HuH-7 (cell line): ENCODE measurements around the gene VAPB.
"Not testable (repeated sequence)": the region's sequence is repeated elsewhere in the genome, so short reads cannot be mapped to it uniquely, and the experiment has no call there.

ENCODE experiments used
- DNase-seq: peaks from one replicate; pipeline ENCODE4 v3.0.0; 2011; ENCODE audit warnings: low spot score

Gene VAPB

DNA sequence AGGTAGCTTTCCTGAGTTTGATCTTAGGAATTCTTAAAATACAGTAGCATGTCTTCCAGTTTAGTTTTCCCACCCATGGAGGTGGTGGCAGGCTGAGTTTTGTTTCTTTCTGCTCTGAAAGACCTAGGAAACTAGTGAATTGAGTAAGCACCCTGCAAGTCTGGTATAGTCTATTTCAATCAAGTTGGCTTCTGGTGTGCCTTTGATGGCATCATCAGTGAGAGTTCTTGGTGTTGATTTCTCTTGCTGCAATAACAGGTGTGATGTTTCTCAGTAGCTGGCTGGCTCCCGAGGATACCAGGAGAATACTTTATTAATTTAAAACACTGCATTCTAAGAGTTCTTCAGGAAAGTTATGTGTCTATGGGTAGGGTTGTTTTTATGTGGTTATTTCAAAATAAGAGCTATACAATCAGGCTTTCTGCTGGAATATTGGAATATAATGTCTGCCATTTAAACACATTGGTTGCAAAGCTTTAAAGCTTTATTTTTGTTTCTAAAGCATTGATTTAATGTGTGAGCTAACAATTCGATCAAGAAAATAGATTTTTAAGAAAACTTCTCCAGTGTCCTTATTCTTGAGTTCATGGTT lies 19.0 kb downstream of the VAPB start:
- DNase-seq = peak; percentile 17

DNA sequence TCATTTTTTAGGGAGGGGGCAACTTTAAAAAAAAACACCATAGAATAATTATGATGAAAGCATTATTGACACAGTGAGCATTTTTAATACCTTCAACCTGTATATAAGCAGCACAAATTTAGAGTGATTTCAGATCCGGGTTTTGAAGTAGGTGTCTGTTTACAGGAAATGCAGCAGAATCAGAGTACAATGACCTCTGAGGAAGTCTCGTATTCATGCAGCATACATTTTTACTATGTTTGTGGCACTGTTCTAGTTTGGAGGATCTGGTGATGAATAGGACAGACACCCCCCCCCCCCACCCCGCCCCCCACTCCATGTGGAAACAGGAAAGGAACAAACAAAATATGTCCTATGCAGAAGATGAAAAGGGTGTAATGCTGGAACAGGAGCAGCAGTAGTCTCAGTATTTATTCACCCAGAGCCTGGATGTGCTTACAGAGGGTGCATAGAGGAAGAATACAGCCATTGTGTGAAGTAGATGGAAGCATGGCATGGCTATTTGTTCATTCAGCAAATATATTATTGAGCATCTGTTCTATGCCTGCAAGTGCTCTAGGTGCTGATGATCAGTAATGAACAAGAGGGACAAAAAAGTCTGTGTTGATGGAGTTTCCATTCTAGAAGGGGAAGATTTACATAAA lies 19.7 kb downstream of the VAPB start:
- DNase-seq = peak; percentile 30

DNA sequence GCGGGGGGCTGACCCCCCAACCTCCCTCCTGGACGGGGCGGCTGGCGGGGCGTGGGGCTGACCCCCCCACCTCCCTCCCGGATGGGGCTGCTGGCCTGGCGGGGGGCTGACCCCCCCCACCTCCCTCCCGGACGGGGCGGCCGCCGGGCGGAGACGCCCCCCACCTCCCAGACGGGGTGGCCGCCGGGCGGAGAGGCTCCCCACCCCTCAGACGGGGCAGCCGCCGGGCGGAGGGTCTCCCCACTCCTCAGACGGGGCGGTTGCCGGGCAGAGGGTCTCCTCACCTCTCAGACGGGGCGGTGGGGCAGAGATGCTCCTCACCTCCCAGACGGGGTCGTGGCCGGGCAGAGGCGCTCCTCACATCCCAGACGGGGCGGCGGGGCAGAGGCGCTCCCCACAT lies 25.2 kb downstream of the VAPB start:
- DNase-seq = not testable (repeated sequence)

DNA sequence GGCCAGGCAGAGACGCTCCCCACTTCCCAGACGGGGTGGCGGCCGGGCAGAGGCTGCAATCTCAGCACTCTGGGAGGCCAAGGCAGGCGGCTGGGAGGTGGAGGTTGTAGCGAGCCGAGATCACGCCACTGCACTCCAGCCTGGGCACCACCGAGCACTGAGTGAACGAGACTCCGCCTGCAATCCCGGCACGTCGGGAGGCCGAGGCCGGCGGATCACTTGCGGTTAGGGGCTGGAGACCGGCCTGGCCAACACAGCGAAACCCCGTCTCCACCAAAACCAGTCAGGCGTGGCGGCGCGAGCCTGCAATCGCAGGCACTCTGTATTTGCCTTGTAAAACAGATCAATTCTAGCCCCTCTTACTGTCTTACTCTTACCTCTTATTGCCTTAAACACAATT lies 25.8 kb downstream of the VAPB start:
- not testable (repeated sequence) for DNase-seq

DNA sequence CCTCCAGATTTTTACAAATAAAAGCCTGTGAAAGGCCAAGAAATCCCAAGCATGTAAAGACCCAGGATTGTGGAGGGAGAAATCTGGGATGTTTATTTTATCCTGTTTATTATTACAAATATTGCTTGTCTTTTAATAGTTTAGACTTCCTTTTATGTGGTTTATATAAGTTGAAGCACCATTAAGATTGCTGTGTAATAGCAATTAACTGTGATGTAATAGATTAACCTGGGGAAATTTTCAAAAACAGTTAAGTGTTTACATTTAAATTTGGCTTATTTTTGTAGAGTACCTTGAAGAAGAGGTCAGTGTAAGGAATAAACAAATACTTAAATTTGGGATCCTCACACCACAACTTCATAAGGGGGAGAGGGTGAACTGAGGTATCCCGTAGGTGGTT lies 27.0 kb downstream of the VAPB start:
- DNase-seq = no peak

DNA sequence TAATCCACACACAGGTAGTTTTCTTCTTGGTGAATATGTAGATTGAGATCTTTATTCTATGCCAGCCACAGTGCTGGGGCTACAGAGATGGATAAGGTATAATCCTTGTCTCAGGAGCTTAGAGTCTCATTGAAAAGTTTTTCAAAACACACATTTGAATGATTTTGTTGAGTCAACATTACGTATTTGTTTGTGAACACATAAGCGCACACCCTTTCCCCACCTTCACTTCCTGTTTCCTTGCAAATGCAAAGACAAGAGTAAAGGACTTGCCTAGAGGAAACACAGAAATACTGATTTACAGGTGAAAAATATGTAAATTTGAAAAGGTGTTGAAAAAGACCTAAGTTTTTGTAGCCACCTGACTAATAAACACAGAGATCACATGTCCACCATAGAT lies 27.8 kb downstream of the VAPB start:
- no peak for DNase-seq

DNA sequence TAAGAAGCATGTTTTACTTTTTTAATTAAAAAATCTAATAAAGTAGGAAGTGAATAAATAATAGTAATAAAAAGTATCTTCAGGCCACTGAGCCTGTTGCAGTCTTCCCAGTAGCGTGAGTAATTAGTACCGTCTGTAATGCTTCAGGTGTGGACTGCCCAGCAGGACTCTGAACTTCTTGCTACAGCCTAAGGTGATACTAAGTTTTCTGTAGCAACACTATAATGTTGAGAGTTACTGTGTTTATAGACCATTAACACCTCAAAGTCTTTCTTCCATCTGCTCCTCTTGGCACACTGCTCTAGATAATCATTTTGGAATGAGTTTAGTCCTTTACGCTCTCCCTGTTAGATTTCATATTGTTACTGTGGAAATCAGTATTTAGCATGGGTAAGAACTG lies 28.4 kb downstream of the VAPB start:
- no peak for DNase-seq

DNA sequence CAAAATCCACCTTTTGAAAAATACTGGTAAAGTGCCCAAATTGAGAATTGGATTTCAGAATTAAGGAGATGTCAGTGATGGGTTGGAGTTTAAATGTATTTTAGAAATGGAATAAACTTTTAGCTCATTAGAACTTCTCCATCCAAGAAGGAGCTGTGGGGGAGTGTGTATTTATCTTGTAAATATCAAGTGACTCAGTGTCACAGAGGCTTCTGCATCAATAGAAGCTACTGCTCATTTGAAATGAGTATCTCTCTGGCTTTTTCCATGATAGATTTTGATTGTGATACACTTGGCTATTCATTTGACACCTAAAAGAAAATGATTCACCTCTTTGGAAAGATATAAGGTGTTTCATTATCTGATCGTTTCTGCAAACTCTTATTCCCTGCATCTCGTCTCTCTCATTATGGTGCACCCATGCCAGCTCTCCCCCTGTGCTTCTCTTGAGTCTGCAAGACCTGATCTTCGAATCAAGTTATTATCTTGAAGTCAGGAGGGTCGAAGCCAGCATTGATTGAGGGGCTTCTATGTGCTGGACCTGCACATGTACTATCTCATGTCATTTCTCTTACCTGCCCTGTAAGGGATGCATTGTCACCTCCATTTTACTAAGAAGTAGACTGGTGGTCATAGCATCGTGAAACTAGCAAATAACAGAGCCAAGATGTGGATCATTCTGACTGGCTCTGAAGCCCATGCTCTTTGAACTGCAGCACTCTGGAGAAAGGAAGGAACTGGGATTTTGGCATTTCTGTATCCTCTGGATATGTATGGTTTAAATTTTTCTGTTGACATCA lies 30.1 kb downstream of the VAPB start:
- no peak for DNase-seq

DNA sequence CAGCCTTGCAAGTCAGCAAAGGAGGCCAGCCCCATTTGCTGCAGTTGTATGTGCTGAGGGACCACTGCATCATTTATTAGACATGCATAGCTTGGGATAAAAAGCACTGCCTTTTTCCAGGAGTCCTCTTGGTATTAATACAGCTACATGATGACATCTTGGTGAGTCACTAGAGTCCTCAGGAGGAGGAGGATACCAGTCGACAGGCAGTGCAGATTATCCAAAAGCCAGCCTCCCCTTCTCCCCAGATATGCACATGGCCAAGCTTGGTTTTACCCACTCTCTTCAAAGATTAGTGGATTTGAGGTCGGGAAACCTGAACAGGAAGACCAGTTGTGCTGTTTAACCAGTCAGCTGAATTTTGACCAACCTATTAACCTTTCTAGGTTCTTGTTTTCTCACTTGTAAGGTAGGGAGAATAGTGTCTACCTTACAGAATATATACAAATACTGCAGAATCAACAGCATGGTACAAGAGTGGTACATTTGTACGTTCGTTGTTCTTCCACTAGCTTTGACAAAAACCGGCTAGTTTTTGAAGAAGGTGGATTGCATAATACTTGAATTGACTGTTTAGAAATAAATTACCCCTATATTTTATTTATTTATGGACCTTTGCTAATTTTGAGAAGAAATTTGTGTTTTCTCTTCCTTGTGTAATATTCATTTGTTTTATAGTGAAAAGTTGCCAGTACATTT lies 31.9 kb downstream of the VAPB start:
- DNase-seq = no peak

DNA sequence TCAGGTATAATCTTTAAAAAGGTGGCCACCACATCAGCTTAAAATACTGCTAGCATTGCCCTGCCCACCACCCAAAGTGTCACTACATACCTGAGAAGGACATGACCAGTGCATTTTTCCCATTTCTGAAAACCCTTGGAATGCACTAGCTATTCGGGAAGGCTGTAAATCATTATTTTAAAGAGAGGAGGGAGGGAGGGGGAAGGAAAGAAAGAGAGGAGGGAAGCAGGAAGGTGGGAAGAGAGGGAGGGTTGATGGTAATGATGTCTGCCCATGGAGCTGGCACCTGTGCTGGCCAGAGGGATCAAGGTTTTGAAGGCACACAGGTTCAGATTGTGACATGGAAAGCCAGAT lies 32.4 kb downstream of the VAPB start:
- no peak for DNase-seq

DNA sequence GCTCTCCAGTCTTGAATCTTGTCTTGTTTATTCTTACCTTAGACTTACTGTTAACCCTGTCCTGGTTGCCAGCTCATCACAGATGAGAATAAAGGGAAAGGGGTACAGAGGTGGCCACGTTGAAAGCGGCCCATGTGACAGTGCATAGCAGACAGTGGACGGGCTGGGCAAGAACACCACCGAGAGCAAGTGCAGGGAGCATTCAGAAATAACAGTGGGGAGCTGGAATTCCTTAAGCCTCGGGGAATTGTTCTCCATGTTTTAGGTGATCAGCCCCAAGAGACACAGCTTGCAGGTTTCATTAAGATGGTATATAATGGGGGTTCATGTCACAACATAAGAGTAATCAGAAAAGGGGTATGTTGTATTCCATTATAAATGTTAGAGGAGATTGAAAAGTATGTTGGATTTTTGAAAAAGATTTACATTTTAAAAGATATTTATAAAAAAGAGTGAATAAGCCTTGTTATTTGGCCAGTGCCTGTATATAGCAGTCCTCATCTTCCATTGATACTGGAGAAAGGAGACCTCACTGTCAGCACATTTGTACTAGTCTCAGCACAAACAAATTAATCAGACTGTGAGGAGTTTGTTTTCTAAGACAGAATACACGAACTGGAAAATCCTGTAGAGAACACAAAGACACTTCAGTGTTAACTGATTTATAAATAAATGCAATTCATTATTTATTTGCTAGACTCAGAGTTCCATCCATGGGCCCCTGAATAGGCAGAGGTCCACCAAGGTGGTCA lies 35.4 kb downstream of the VAPB start:
- DNase-seq = no peak

DNA sequence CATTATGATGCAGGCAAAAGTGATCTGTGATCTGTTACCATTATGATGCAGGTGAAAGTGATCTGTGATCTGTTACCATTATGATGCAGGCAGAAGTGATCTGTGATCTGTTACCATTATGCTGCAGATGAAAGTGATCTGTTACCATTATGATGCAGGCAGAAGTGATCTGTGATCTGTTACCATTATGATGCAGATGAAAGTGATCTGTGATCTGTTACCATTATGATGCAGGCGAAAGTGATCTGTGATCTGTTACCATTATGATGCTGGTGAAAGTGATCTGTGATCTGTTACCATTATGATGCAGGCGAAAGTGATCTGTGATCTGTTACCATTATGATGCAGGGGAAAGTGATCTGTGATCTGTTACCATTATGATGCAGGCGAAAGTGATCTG lies 38.5 kb downstream of the VAPB start:
- not testable (repeated sequence) for DNase-seq

DNA sequence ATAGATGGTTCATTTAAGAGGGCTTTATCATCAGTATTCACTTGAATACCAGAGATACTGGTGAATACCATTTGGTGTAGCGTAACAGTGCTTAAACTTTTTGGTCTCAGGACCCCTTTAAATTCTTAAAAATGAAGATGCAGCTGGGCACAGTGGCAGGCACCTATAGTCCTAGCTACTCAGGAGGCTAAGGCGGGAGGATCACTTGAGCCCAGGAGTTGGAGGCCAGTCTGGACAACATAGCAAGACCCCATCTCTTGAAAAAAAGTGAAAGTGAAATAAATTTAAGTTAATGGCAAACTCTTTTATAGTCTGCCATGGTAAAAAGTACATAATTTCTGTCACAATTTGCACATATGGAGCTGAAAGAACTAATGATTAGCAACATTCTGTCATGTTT lies 39.3 kb downstream of the VAPB start:
- DNase-seq = no peak

DNA sequence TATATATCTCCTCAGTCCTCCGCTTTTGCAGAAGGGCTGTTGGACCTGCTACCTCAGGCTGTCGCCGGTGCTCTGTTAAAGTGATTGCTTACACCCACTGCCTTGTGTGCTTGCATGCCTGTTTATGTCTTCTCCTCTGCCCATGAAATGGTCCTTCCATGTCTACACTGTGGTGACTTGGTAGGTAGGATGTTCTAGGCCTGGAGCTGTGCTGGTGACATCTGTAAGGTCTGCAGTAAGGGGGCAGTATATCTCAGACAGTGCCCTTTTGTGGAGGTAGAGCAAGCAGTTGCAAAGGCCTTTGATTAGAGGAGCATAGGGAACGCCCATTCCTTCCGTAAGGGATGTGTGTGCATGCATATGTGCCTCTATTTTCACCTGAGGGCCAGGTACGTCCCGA lies 40.3 kb downstream of the VAPB start:
- no peak for DNase-seq

DNA sequence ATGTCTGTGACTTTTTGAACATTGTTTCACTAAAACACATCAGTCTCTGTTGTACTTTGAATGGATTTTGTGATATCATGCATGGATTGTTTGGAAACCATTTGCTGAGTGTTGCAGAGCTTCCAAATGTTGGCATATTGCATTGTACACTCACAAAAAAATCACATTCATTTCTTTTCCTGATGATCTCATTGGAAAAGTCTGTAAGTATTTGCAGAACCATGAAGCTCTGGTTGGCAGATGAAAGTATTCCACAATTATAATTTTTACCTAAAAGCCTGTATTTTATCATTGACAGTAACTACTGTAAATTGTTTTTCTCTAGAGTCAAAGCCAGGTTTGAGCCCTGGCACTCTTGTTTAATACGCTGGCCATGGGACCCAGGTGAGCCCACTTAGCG lies 42.1 kb downstream of the VAPB start:
- no peak for DNase-seq

DNA sequence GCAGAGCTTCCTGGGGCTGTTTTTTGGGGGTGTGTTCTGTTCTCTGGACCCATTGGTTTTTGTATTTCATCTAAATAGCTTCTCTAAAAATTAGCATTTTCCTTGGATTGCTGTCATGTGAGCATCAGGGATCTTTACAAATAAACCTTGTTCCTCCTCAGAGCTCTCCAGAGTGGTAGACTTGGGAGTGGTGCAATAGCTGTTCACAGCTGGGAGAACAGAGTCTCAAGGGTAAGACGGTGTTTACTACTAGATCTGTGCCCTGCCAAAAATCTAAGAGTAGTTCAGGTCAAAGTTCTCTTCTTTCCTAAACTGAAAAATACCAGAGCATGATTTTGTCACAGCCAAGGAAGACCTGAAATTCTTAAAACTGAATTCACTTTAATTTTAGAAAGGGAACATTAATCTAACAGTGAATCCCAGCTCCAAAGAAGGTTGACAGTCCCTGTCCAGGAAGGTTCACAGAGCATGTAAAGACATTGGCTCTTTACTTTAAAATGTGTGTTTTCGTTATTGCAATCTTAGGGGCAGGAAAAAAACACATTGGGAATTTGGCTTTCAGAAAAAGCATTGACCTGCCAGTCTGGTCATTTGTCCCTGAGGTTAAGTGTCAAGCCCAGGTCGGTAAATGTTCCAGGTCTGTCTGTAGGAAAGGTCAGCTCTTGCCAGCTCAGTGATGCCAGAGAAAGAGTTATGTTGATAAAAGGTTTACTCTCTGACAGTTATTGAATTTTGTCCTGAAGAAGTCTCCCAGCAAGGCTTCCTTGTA lies 43.3 kb downstream of the VAPB start:
- no peak for DNase-seq

DNA sequence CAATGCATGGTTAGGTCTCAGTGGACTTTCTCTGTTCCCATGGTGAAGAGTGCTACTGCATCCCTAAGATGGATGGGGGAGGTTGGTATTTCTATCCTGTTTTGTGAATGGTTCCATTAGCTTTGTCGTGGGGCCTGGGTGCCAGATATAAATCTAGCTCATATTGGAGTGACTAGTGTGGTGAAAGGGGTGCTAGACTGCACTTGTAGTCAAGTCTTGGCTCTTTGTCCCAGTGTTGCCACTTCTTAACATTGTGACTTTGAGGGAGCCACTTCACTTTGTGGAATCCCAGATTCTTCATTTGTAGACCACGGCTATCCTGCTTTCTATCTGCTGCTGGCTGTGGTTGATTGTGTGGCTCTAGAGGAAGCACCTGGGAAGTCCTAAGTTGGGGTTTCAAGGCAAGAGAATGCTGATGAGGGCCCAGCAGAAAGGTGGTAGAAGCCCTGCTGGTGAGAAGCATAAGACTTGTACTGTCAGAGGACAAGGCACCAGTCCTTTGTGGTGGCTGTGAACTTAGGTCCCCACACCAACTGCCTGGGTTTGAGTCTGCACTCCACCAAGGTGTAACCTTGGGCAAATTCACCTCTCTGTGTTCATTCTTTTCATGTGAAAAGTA lies 44.1 kb downstream of the VAPB start:
- DNase-seq = no peak

DNA sequence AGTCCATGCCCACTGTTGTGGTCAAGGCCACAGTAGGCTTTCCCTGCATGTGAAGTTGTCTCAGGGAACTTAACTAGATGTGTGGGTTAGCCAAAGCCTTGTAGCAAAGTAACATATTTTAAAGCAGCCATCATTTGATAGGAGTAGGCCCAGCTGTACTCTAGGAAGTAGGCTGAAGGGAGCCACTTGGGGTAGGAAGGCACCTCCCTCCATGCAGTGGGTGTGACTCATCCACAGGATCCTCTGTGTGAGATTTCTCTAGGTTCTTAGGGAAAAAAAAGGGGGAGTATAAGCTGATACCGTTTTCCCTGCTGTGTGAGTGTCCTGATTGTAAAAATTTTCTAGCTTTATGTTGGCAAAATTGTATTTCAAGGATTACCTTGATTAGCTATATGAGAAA lies 44.7 kb downstream of the VAPB start:
- no peak for DNase-seq

DNA sequence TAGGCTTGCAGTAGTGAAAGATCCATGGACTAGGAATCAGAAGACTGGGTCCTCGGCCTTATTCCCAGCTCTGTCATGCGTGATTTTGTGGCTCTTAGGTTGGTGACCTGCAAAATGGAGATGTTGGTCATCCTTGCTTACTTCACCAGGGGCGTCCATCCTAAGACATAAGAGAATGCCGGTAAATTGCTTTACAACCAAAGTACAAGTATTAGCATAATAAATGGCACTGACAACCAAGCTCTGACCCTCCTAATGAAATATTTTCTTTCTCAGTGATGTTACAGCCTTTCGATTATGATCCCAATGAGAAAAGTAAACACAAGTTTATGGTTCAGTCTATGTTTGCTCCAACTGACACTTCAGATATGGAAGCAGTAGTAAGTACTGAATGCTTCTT lies 45.3 kb downstream of the VAPB start:
- DNase-seq = no peak

DNA sequence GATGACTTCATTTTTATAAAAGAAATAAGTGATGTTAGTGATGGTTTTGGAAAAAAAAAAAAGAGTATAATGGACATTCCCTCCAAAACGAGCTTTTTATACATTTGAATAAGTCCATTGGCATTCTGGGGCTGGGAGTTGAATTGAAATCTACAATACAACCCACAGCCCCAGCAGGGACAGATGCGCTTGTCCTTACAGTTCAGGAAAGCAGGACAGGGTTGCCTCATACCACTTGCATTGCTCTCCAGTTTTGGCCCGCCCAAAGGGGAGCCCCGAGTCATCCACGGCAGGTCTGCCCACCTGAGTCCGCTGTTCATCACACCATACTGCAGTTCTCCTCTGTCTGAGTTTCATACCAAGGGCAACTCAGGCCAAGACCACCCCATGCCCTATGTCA lies 46.2 kb downstream of the VAPB start:
- no peak for DNase-seq
